GM10266 (cell line): ENCODE measurements around the gene MYO1B.

Source experiments
- DNase-seq: peaks from one replicate; pipeline ENCODE4 v3.0.0; 2012; ENCODE audit errors: extremely low spot score
- CTCF ChIP-seq: IDR thresholded peaks from 2 replicates; pipeline ENCODE4 v1.5.1; 2012; ENCODE audit warnings: mild to moderate bottlenecking, low read depth; ENCODE audit not compliant: control insufficient read depth, insufficient read depth; ENCODE audit errors: missing control alignments

Gene MYO1B

GRCh38 chr2:191265311-191266170, 20.3 kb downstream of the MYO1B start:
- TF ChIP-seq CTCF, result no peak
- no peak for DNase-seq

GRCh38 chr2:191266201-191266600, 21.0 kb downstream of the MYO1B start:
- DNase-seq, result no peak

GRCh38 chr2:191268596-191268995, 23.4 kb downstream of the MYO1B start:
- no peak for DNase-seq
- no peak for TF ChIP-seq CTCF

More at GRCh38 chr2:191266201-191266600, 21.0 kb downstream of the MYO1B start:
- TF ChIP-seq CTCF, result no peak

GRCh38 chr2:191270306-191271161, 25.3 kb downstream of the MYO1B start:
- no peak for DNase-seq
- no peak for TF ChIP-seq CTCF

GRCh38 chr2:191272064-191272463, 26.9 kb downstream of the MYO1B start:
- DNase-seq, result no peak
- no peak for TF ChIP-seq CTCF

GRCh38 chr2:191274413-191274815, 29.2 kb downstream of the MYO1B start:
- DNase-seq, result no peak
- TF ChIP-seq CTCF, result no peak
